Natural killer cell (primary cell): ENCODE results near the gene KCNIP2. TPM values are rescaled to one million over a fixed set of nuclear protein-coding genes. Genes with fewer than 3 reads are reported as not detected.
A peak's percentile ranks its signal among the peaks of the same experiment; 100 is the strongest.

ENCODE experiments used
- ATAC-seq, 3 donors: fragments of 150-1000 bp in 2 of 3; fragments of 200-7000 bp in 1 of 3; cut with Tn5 transposase; 1 replicate in 1 of 3; 2 replicates in 2 of 3; pipeline ENCODE4 v1.10.0; 2021; ENCODE audit warnings: mild to moderate bottlenecking in 2 of 3, moderate library complexity in 2 of 3
- DNase-seq, 2 donors: peaks; one replicate each; pipeline versions ENCODE4 v3.0.0 to v3.0.0-alpha.2; 2013 to 2021; ENCODE audit warnings: mixed read lengths in 1 of 2
- H3K27ac ChIP-seq: one replicate; pipeline ENCODE4 v1.5.1; 2013; ENCODE audit warnings: mild to moderate bottlenecking, low read length
- H3K27me3 ChIP-seq: one replicate; pipeline ENCODE4 v1.6.1; 2013; ENCODE audit warnings: low read length; ENCODE audit not compliant: control insufficient read depth, insufficient read depth
- H3K36me3 ChIP-seq: one replicate; pipeline ENCODE4 v1.6.1; 2013; ENCODE audit warnings: low read length; ENCODE audit not compliant: control insufficient read depth, insufficient read depth
- H3K4me1 ChIP-seq: one replicate; pipeline ENCODE4 v1.6.1; 2013; ENCODE audit warnings: low read length; ENCODE audit not compliant: control insufficient read depth, insufficient read depth
- H3K4me3 ChIP-seq: one replicate; pipeline ENCODE4 v1.5.1; 2013; ENCODE audit warnings: low read length
- H3K9me3 ChIP-seq: one replicate; pipeline ENCODE4 v1.6.1; 2013; ENCODE audit warnings: low read length; ENCODE audit not compliant: control insufficient read depth, insufficient read depth
- H3K27ac Mint-ChIP-seq, 2 donors: one replicate each; pipeline ENCODE4 v1.8.0; 2022; ENCODE audit warnings: mild to moderate bottlenecking in 2 of 2, mixed read lengths in 2 of 2, moderate library complexity in 1 of 2
- H3K27me3 Mint-ChIP-seq, 2 donors: one replicate each; pipeline ENCODE4 v1.8.0; 2022; ENCODE audit warnings: low read depth in 2 of 2, mixed read lengths in 2 of 2
- H3K36me3 Mint-ChIP-seq: one replicate; pipeline ENCODE4 v1.8.0; 2022; ENCODE audit warnings: mixed read lengths
- H3K4me1 Mint-ChIP-seq, 2 donors: one replicate each; pipeline ENCODE4 v1.8.0; 2022; ENCODE audit warnings: mixed read lengths in 2 of 2
- H3K4me3 Mint-ChIP-seq: one replicate; pipeline ENCODE4 v1.8.0; 2022; ENCODE audit warnings: mild to moderate bottlenecking, moderate library complexity, mixed read lengths
- H3K9me3 Mint-ChIP-seq, 2 donors: one replicate each; pipeline ENCODE4 v1.8.0; 2022; ENCODE audit warnings: mixed read lengths in 2 of 2
- CTCF ChIP-seq: fragments of 200-600 bp; IDR thresholded peaks from one replicate; pipeline ENCODE4 v1.8.0; 2022; ENCODE audit warnings: antibody characterized with exemption
- WGBS: methylation state at CpG from one replicate; pipeline ENCODE4 v1.1.7; 2013; ENCODE audit warnings: missing lambda C conversion rate; ENCODE audit not compliant: insufficient coverage; 5-methylcytosine and 5-hydroxymethylcytosine counted together
- intact Hi-C: fragments of 100-400 bp; cut with micrococcal nuclease; formaldehyde crosslinking; loops from one replicate; pipeline ENCODE4 v1.14.2; 2022
- total RNA-seq, 4 donors: library from RNA; stranded (reverse); fragments of 120-200 nt in 1 of 4; gene quantifications; one replicate each; pipeline versions ENCODE4 v1.2.3 to v1.2.4, GENCODE V29; 2013 to 2022

The KCNIP2 gene
- total RNA-seq, 3 donors from 2014 or later (not counting 1 experiment from before 2014, with no cell fraction given): 0.97 to 2.0 (median 1.6) TPM

GRCh38 chr10:101807158-101807557 lies 36.4 kb downstream of the KCNIP2 start:
- peaks cover 4% of the 10 kb centered on the region for H3K4me1 ChIP-seq
- intact Hi-C loops: no loop called here
- Mint-ChIP-seq H3K36me3 (peaks cover 12% of the 10 kb centered on the region), H3K4me3 (no peak overlapping the region), H3K4me1 (peaks cover 10 to 12% of the 10 kb centered on the region in 2 donors), H3K27ac (peak overlapping the region in 1 of 2 donors; percentile 70), H3K27me3 (no peaks in the 10 kb centered on the region), H3K9me3 (no peaks in the 10 kb centered on the region)
- H3K36me3 ChIP-seq: peaks cover 84% of the 10 kb centered on the region
- no peak overlapping the region for H3K4me3 ChIP-seq
- H3K9me3 ChIP-seq: no peaks in the 10 kb centered on the region
- no peak for DNase-seq
- ATAC-seq: no peak
- 96% methylated on average over 1 of the region's 1 CpG for WGBS
- H3K27me3 ChIP-seq: no peaks in the 10 kb centered on the region
- H3K27ac ChIP-seq: no peak overlapping the region
- TF ChIP-seq CTCF: no peak

GRCh38 chr10:101803511-101803910 lies 40.1 kb downstream of the KCNIP2 start:
- Mint-ChIP-seq H3K4me1 (peaks cover 23 to 26% of the 10 kb centered on the region in 2 donors), H3K9me3 (no peaks in the 10 kb centered on the region), H3K4me3 (no peak overlapping the region), H3K36me3 (peaks cover 28% of the 10 kb centered on the region), H3K27me3 (no peaks in the 10 kb centered on the region), H3K27ac (no peak overlapping the region)
- no peak for TF ChIP-seq CTCF
- no peak for ATAC-seq
- no peak overlapping the region for H3K4me3 ChIP-seq
- 87% methylated on average over 3 of the region's 4 CpGs for WGBS
- intact Hi-C loops: no loop called here
- no peaks in the 10 kb centered on the region for H3K9me3 ChIP-seq
- no peaks in the 10 kb centered on the region for H3K27me3 ChIP-seq
- H3K27ac ChIP-seq: no peak overlapping the region
- no peak for DNase-seq
- peaks cover 2% of the 10 kb centered on the region for H3K4me1 ChIP-seq
- peaks cover 87% of the 10 kb centered on the region for H3K36me3 ChIP-seq

DNA sequence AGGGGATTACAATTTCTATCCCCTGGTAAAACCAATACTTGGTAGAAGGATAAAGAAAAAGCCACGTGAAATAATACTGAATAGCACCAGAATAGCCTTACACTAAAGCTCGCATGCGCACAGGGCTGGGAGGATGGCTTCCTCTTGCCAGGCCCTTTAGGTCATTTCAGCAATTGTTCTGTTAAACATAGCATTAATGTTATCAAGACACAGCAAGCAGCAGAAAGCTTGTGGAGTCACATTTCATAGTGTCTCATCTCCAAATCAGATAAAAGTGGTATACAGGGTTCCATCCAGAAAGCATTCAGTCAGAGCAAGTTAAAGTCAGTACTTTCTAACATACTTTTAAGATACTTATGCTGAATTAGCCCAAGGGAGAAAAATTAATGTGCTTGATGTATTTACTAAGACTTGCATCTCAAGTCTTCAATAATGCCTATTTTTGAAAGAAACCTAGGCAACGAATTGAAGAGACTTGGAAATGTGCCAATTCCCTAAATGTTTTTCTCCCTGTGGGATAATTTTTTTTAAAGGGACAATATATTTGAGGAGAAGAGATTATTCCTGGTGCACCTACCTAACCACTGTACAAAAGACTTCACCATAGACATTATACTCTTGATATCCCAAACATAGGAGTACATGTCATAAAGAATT lies 46.1 kb downstream of the KCNIP2 start:
- Histone ChIP-seq H3K27ac (no peak overlapping the region), H3K4me1 (peaks cover 2% of the 10 kb centered on the region), H3K27me3 (no peaks in the 10 kb centered on the region), H3K4me3 (no peak overlapping the region), H3K9me3 (no peaks in the 10 kb centered on the region), H3K36me3 (peaks cover 89% of the 10 kb centered on the region)
- Mint-ChIP-seq H3K4me3 (no peak overlapping the region), H3K27me3 (no peaks in the 10 kb centered on the region), H3K4me1 (peaks cover 24 to 38% of the 10 kb centered on the region in 2 donors), H3K9me3 (no peaks in the 10 kb centered on the region), H3K36me3 (peaks cover 37% of the 10 kb centered on the region), H3K27ac (peak overlapping the region in 1 of 2 donors; percentile 9)
- TF ChIP-seq CTCF: no peak
- ATAC-seq: no peak
- WGBS: 100% methylated on average over 3 of the region's 4 CpGs
- intact Hi-C loops: no loop called here
- DNase-seq: no peak

- Histone ChIP-seq H3K27ac (no peak overlapping the region), H3K4me3 (no peak overlapping the region), H3K27me3 (no peaks in the 10 kb centered on the region), H3K36me3 (peaks cover 79% of the 10 kb centered on the region), H3K4me1 (no peaks in the 10 kb centered on the region), H3K9me3 (no peaks in the 10 kb centered on the region)
- Mint-ChIP-seq H3K4me1 (peaks cover 7 to 21% of the 10 kb centered on the region in 2 donors), H3K36me3 (peaks cover 20% of the 10 kb centered on the region), H3K9me3 (no peaks in the 10 kb centered on the region), H3K4me3 (no peak overlapping the region), H3K27me3 (no peaks in the 10 kb centered on the region), H3K27ac (no peak overlapping the region)
- DNase-seq: no peak
- ATAC-seq: no peak
- intact Hi-C loops: no loop called here
- TF ChIP-seq CTCF: no peak
- WGBS: 98% methylated on average over 12 of the region's 12 CpGs
Measured at GRCh38 chr10:101793526-101793925, 50.1 kb downstream of the KCNIP2 start.
